Hematopoietic multipotent progenitor cell treated with erythropoietin and hydrocortisone succinate and interleukin-3 and kit ligand, for 15 days (in vitro differentiated cells): ENCODE measurements around the gene WDR87.
"Not testable (repeated sequence)": the region's sequence is repeated elsewhere in the genome, so short reads cannot be mapped to it uniquely, and the experiment has no call there.

Source experiments
- DNase-seq: peaks from one replicate; pipeline ENCODE4 v3.0.0-alpha.2; 2015; ENCODE audit warnings: low spot score

The WDR87 gene

GRCh38 chr19:37877147-37877546 is 29.2 kb downstream of the WDR87 start:
- no peak for DNase-seq

GRCh38 chr19:37876032-37876431 is 30.4 kb downstream of the WDR87 start:
- no peak for DNase-seq

DNA sequence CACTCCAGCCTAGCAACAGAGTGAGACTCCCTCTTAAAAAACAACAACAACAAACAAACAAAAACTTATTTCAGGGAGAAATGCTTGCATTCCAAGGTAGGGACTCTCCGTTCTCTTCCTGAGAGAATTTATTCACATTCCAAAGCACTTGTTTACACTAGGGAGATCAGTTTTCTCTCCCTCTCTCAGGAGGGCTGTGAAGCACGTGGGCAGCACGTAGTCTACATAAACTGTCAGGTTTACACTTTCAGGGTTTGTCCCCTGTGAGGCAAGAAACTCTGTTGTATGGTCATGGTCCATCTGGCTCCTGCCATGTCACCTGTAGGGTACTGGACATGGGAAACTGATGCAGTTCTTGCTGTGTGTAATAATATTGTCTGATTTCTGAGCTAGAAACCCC is 31.6 kb downstream of the WDR87 start:
- no peak for DNase-seq

GRCh38 chr19:37872383-37872782 is 34.0 kb downstream of the WDR87 start:
- DNase-seq, result no peak

GRCh38 chr19:37869766-37870340 is 36.5 kb downstream of the WDR87 start:
- DNase-seq, result no peak

- DNase-seq, result no peak
These were observed 38.6 kb downstream of the WDR87 start for GRCh38 chr19:37867831-37868230.

- DNase-seq, result not testable (repeated sequence)
These were observed 40.5 kb downstream of the WDR87 start for GRCh38 chr19:37865930-37866329.

DNA sequence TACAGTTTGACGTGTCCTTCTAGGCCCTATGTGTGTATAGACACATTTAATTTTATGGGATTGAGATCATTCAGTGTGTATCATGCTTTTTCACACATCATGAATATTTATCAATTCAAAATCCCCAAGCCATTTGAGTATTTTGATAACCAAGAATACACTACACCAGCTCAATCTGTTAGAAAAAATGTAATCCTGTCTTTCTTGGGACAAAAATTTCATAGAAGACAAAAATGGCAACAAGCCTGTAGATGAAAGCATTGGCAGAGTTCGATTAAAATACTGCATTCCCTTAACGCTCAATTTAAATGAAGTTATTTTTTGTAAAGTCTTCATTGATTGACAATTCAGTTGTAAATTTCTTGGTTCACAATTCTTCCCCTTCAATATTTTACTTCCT is 41.9 kb downstream of the WDR87 start:
- DNase-seq, result no peak

DNA sequence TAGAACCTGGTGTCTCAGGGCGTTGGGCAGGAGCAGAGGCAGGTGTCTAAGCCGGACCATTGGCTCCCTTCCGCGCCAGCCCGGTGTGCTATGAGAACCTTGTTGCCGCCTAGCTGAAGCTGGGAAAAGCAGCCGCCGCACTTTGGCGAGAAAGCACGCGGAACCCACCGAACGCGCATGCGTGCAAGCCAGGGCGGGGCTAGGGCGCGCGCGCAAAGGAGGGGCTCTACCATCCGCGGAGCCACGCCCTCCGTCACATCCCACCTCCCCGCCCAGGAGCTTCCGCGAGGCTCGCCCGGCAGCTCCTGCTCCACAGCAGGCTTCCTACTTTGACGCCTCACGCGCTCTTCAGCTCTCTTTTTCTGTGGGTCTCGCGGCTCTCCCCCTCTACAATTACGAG is 51.3 kb downstream of the WDR87 start:
- no peak for DNase-seq

- DNase-seq, result no peak
These were observed 60.5 kb downstream of the WDR87 start for GRCh38 chr19:37845932-37846331.
